GM21447 (cell line): Measurements from ENCODE around the gene DLX1.

Source experiments
- ATAC-seq: cut with Tn5 transposase; IDR thresholded peaks from one replicate; pipeline ENCODE4 v1.9.1; 2021; ENCODE audit not compliant: unreplicated experiment

The DLX1 gene

DNA sequence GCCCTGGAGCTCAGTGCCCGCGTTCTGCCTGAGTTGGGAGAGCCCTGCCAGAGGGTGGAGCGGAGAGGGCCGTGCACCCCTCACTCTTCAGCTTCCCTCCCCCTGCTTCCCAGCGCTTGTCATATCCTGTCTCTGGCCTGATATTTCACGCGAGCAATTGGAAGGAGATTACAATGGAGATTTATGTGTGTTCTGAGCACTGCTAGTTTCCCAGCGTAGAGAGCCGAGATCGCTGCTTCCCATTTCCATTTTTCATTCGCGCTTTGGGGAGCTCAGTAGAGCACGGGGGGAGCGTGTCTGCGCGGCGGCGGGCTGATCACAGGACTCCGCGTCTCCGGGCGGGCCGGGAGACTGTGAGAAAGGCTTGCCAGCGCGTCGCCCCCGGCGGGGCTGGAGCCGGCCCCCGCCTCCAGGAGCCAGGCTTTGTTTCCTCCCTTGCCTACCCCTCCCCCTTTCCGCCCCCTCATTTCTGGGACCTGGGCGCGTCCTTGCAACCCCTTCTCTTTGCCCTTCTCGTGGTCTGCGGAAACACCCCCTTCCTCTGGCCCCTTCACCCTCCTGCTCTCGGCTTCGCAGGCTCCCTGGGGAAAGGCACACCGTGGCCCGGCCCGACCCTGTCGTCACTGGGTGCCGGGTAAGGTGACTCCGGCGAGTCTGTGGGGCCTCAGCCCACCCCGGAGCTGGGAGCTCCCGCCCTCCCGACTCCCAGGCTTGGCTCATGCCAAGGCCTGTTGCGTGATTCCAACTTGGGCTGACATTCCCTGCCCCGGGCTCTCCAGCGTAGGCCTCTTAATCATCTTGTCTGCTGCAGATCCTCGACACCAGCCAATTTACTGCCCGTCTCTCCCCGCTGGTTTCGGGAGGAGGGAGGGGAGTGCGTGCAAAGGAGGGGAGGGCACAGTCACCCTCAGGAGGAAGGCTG lies 11.6 kb downstream of the DLX1 start:
- ATAC-seq, result no peak

DNA sequence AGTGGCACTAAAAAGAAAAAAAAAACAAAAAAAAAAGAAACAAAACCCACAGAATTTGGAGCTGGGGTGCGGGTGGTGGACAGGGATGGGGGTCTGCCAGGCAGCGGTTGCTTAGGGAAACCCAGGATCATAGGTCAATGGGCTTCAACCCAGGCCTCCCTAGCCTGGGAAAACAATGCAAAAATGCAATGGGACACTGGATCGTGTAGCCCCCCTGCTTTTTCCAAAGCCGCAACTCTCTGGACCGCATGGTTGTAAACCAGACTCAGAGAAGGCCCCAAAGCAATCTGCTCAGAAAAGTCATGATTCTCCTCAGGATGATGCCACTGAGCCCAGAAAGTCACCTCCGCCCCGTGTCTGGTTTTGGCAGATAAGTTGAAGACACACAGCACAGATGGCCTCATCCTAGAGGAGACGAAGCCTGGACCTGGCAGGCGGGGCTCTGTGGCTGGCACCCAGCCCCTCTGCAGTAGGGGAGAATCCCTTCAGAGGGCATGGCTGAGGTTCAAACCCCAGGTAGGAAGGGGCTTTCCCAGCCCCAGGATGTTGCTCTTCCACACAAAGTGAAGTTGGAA lies 12.3 kb downstream of the DLX1 start:
- ATAC-seq, result no peak

DNA sequence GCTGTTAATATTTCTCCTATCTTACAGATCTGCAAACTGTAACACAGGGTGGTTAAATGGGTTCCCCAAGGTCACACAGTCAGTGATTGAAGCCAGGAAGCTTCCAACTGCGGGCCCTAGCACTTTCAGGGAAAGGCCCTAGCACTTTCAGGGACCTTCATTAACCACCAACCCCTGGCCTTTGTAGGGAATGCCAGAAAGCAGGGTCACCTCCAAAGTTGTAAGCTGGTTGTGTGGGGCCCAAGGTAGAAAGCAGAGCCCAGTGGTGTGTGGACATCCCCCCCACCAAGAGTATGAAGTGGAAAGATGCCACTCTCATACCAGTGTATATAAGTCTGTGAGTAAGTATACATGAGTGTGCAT lies 13.0 kb downstream of the DLX1 start:
- no peak for ATAC-seq

DNA sequence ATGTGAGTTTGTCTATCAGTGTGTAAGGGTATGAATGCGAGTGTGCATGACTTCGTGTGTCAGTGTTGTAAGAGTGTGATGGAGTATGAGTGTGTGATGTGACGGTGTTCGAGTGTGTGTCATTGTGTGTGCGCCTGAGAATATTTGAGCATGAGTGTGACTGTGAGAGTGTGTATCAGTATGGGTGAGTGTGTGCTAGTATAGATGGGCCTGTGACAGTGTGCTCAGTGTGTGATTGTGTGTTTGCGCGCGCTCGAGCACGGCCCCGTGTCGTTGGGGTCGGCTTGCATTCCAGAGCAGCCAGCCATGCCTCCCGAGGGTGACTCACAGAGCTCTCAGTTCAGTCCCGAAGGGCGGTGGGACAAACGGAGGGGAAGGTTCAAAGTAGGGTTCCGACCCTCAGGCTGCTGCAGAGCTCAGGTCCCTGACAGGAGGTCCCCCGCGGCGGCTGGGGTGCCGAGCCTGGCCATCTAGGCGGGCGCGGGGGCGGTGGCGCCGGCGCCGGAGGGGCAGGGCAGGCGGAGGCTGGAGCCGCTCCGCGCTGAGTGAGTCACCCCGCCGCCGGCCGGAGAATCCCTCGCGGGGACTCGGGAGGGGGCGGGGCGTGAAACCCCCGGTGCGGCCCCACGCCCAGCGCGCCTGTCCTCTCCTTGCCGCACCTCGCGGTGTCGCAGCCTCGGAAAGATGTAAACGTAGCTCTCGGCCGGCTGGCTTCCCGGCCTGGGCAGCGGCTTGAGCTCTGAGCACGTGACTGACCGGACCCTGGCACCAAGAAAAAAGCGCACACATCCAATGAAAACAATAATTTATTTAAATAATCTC lies 13.6 kb downstream of the DLX1 start:
- ATAC-seq, result no peak

DNA sequence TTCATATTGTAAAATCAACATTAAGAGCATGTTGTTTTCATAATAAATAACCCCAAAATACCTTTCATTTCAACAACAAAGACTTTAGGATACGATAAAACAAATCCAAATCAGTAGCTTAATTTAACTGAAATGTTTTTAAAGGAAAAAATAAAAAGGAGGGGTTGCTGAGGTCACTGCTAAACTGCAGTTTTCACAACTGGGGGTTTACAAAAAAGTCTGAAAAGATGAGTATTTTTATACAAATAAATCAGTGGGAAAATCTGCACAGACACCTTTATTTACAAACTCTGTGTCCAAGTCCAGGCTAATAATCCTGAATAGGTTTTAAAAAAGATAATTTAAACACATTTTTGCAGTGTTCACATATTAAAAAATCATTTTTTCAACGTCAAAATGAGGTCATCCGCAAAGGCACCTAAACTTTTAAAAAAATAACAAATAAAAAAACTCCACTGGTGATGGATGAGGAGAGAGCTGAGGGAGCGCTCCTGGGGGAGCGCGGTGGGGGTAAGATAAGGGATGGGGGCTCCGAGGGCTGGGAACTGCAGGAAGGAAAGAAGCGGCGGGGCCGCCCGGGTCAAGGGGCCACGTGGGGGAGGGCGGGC lies 14.3 kb downstream of the DLX1 start:
- no peak for ATAC-seq

DNA sequence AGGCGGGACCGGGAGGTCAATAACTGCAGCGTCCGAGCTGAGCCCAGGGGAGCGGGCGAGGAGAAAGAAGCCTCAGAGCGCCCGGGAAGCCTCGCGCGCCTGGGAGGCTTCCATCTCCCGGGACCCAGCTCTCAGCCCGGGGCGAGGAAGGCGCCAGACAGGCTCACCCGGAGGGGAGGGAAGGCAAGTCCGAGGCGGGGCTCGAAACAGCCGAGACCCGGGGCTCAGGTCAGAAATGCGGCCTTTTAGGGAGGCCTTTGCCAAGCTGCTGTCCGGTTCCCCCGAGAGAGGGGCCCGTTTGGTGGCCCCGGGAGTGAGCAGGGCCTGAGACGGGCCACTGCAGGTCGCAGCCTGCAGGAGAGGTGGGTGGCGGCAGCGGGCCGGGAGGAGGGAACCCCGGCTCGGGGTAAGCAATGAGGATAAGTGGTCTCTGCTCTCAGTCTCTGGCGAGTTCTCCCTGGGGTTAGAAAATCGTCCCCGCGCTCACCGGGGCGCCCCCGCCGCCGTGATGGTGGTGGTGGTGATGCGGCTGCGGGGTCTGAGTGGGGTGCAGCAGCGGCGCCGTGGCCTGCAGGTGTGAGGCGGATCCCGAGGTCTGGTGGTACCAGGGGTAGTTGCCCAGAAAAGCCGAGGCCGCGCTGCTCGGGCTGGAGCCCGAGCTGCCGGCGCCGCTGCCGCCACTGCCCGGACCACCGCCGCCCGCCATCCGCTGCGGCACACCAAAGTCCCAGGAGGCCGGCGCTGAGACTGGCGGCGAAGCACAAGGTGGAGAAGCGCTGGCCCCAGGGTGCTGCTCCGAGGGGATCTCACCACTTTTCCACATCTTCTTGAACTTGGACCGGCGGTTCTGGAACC lies 15.0 kb downstream of the DLX1 start:
- no peak for ATAC-seq

DNA sequence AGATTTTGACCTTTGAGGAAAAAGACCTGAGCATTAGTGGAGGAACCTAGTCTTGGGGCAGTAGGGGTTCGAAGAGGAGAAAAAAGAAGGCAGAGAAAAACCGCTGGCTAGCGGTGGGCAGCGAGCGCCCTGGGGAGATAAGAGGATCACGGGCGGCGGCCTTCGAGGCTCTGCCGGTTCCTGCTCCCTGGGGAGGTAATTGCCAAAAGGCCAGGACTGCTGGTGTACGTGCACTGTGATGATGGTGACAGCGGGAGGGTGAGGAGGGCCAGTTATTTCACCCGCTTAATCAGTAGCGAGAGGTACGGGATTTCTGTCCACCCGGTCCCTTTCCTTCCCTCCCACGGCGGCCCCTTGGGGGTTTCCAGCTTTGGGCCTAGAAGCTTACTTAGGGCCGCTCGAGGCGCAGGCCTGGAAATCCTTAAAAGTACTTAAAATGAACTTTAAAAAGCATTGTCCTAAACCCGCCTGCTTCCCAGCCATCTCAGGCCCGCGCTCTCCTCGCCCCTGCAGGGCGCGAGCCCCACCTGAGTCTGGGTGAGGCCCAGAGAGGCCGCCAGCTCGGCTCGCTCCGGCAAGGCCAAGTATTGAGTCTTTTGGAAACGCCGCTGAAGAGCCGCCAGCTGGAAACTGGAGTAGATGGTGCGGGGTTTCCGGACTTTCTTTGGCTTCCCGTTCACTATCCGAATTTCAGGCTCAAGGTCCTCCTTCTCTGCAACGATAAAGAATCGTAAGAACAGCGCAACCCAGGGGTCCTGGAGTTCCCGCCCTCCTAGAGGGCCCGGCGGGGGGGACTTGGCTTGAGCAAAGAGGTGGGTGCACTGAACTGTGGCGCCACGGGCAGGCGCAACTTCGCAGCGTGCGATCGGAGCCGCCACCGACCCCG lies 15.9 kb downstream of the DLX1 start:
- no peak for ATAC-seq

DNA sequence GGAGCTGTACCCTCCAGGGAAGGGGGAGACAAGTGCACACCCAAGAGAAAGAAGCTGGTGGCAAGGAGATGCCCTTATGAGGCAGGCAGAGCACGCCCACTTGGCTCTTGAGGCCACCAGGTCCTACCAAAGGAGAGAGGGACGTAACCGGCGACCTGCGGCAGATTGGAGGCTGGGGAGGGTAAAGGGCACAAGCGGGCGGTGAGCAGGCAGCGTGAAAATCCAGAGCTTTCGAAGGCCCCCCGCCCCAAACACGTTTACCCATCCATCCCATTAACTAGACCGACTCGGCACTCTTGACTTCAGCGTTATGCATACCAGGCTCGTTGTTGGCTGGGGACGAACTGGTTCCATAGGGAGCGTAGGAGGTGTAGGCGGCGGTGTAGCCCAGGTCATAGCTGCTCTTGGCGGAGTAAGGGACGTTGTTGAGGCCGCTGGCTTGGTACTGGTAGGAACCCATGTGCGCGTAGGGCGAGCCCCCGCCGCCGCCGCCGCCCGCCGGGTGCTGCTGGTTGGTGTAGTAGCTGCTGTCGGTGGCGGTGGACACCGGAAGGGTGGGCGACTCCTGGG lies 16.6 kb downstream of the DLX1 start:
- ATAC-seq, result peak; percentile 7

DNA sequence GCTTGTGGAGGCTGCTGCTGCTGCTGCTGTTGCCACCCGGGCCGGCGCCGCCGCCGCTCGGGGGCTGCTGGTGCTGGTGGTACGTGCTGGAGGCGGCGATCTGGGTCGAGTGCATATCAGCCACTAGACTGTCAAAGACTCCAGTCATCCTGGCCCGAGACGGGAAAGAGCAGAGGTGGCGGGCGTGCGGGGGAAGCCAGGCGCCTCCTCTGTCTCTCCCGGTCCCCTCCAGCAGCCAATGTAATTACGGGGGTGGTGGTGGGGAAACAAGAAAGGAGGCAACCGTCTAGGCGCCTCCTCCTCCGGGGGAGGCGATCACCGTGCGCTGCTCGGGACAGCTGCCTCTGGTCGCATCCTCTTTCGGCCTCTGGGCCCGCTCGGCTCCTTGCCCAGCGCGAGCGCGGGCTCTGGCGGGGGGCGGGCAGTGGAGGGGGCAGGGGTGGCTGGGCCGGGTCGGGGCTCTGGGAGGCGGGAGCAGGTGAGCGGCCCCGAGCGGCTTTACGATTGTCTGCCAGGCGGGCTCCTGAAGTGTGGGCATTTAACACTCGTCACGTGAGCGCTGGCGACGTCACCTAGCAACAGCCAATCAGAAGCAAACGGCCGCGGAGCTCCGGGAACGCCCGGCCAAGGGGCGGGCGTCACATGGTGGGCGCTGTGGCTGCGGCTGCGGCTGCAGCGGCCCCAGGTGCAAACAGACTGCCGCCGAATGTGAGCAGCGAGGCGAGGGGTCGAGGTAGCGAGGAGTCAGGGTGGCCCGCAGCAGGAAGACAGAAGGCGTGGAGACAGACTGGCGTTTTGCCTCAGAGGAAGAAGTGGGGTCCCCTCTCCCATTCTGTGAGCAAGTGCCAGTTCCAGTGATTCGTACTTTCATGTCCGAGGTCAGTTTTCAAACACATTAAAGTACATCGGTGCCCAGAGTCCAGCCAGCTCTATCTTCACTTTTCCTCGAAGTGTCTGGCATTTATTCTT lies 17.4 kb downstream of the DLX1 start, which contains the start of gene DLX2:
Gene DLX2 (minus strand): TSS at position 510 of the 969 bp plus-strand sequence. CDS start 362 bp downstream, at position 148.
- ATAC-seq, result peak; percentile 71

DNA sequence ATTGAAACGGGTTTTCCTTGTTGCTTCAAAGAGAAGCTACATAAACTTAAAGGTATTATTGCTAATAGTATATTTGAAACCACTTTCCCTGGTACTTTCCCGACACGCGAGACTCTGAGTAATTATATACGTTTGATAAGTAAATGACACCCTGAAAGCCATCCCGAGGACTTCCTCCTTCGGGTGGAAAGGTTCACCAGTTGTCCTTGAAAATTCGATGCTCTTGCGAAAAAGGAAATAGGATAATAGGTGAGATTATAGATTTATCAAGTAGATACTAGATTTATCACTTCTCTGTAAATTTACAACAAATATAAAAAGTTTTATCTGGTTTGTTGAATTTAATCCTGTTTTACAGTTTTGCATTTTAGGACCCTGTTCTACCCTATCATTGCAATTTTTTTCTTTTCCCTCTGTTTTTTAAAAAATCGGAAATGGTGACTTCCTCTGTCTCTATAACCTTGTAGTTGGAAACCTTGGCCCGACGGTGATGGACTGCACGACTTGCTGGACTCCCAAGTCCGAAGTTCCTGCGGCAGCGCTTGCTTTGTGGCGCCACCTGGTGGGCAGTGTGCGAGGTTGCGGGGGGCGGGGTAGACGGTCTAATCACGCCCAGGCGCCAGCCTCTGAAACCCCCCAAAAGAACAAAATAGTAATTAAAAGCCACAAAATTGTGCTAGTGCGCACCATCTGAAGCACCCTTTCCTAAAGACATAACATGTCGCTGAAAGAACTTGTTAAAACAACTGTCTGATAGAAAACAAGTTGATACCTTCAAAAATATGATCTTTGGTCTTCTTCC lies 18.4 kb downstream of the DLX1 start:
- no peak for ATAC-seq

DNA sequence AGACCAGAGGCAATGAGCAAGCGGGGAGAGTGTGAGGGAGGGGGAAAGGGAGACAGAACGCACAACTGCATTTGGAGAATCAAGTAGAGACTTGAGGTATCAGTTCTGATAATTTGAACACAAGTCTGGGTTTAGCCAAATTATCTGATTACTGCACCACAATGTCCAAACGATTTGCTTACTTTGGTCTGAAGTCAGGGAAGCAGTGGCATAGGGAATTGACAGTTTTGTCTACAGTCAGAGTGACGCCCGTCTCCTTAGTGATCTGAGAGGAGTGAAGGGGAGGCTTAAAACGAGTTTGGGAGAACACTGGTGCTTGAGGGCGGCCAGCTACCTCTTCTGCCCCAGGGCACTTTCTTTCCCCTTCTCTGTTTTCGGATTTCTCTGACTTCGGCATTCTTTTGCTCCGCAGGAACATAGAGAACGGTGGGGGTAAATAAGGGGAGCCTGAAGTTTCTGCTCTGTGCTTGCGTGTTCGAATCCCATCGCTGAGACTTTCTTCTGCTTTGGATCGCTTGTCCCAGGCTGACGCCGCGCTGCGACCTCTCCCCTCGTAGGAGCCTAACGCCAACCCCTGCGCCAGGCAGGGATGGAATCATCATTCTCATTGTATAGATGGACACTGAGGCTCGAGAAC lies 20.3 kb downstream of the DLX1 start:
- no peak for ATAC-seq

DNA sequence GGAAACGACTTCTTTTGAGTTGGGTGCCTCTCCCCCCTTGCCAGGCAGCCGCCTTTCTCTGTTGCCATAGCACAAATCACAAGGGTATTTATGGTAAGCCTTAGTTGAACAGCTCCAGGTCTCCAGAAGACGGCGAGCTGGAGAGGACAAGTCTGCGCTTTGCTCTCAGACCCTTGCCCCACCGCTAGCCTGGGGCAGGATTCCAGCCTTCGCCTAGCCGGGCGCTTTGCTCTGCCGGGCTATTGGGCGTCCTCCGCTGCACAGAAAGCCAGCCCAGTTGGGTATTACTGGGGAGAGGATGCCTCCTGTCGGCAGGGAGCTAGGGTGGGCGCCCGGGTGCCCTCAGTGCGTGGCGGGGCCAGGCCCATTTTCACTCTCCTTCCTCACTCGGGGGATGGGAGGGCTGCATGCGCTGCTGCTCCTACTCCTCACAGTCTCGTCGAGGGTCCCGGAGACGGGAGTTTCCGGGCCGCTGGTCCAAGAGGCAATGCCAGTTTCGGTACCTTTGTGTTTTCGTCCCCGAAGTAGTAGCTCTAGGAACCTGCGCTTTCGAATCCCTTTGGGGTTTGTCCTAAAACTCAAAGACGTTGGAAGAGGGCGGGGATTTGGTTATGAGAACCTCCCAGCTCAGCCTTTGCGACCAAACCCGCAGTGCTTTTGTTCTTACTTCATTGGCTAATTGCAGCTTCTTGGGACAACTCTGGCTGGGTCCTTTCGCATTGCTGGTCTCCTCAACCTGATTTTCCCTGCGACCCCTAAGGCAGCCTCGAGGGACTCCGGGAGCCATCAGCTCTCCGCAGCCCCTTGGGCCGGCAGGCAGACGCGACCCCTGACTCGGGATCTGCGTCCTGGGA lies 21.0 kb downstream of the DLX1 start:
- no peak for ATAC-seq

DNA sequence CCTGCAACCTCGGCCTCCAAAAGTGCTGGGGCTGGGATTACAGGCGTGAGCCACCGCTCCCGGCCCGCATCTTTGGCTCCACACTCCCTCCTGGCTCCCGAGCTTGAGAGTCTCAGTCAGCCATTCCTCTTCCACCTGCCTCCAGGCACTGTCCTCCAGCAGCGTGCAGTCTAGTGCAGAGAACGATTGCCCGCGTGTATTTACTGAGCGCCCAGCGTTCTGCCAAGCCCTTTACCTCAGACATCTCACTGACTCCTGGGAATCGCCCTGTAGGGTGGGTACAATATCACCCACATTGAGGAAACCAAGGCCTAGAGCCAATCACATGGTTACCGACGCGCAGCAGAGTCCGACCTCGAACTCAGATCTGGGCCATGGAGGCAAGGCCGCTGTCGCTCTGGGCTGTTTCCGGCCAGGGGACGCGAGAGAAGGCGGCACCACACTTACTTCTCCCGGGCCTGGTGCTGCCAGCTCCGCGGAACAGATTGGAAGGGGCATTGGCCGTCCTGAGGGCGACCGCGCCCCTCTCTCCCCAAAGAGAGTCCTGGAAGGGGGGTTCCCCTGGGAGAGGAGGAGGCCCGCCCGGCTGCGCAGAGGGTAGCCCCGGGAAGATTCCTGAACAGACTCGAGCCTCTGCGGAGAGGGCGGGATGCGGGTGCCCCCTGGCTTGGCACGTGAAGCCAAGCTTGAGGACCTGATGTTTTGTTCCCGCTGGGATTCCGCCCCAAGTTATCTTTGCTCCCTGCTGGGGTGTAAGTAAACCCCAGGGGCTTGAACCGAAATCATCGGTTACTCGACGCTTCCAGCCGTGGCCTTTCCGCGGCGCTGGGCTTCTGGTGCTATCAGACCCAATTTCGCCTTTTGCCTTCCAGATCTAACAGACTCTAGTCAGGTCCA lies 22.6 kb downstream of the DLX1 start:
- no peak for ATAC-seq

DNA sequence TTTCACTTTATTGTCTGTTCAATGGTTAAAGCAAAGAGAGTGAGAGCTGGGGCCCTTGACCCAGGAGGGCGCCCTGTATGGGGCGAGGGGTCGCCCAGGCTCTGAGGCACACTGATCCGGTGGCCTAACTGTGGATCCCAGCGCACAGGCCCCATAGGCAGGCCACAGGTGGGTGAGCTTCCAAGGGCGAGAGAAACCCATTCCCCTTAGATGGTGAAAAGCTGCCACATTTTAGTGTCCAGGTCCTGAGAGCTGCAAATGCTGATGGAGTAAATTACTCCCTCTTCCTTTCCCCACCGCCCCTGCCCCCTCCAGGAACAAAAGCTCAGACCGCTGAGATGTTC lies 23.3 kb downstream of the DLX1 start:
- no peak for ATAC-seq
